Neural progenitor cell (in vitro differentiated cells): ENCODE results near the gene RWDD3. TPM values are rescaled to one million over a fixed set of nuclear protein-coding genes. Genes with fewer than 3 reads are reported as not detected.

Source experiments
- DNase-seq: peaks from one replicate; pipeline ENCODE4 v3.0.0-alpha.2; 2016; ENCODE audit warnings: low spot score
- H2AFZ ChIP-seq: fragments of 200-600 bp; sonication (generic); replicated peaks from 2 replicates; pipeline ENCODE4 v1.6.1; 2016; ENCODE audit warnings: antibody characterized with exemption
- H3F3A ChIP-seq: fragments of 200-600 bp; sonication (generic); 2 replicates; pipeline ENCODE4 v1.6.1; 2016; ENCODE audit warnings: antibody characterized with exemption, low read depth
- H3K27ac ChIP-seq: fragments of 200-600 bp; sonication (generic); 2 replicates; pipeline ENCODE4 v1.5.1; 2016; ENCODE audit warnings: mild to moderate bottlenecking
- H3K27me3 ChIP-seq: fragments of 200-600 bp; sonication (generic); 2 replicates; pipeline ENCODE4 v1.6.1; 2016; ENCODE audit warnings: mild to moderate bottlenecking, moderate library complexity
- H3K36me3 ChIP-seq: fragments of 200-600 bp; sonication (generic); 2 replicates; pipeline ENCODE4 v1.5.1; 2016
- H3K4me1 ChIP-seq: fragments of 200-600 bp; sonication (generic); 2 replicates; pipeline ENCODE4 v1.6.1; 2016; ENCODE audit warnings: mixed run types
- H3K4me2 ChIP-seq: fragments of 200-600 bp; sonication (generic); 2 replicates; pipeline ENCODE4 v1.6.1; 2016
- H3K4me3 ChIP-seq: fragments of 200-600 bp; sonication (generic); 2 replicates; pipeline ENCODE4 v1.5.1; 2016
- H3K79me2 ChIP-seq: fragments of 200-600 bp; sonication (generic); 2 replicates; pipeline ENCODE4 v1.6.1; 2016; ENCODE audit warnings: low read depth
- H3K9ac ChIP-seq: fragments of 200-600 bp; sonication (generic); 2 replicates; pipeline ENCODE4 v1.6.1; 2016
- H3K9me3 ChIP-seq: fragments of 200-600 bp; sonication (generic); 2 replicates; pipeline ENCODE4 v1.5.1; 2016; ENCODE audit warnings: low read depth
- H4K20me1 ChIP-seq: fragments of 200-600 bp; sonication (generic); 2 replicates; pipeline ENCODE4 v1.6.1; 2016; ENCODE audit warnings: low read depth
- H3K27ac Mint-ChIP-seq: 3 replicates; pipeline ENCODE4 v1.8.0; 2021; ENCODE audit warnings: mixed read lengths
- H3K27me3 Mint-ChIP-seq: 2 replicates; pipeline ENCODE4 v1.8.0; 2022; ENCODE audit warnings: low read depth, mild to moderate bottlenecking, inconsistent platforms, moderate library complexity, mixed read lengths; ENCODE audit not compliant: insufficient read depth
- H3K36me3 Mint-ChIP-seq: 3 replicates; pipeline ENCODE4 v1.8.0; 2021; ENCODE audit warnings: mixed read lengths
- H3K4me1 Mint-ChIP-seq: 3 replicates; pipeline ENCODE4 v1.8.0; 2021; ENCODE audit warnings: mixed read lengths
- H3K4me3 Mint-ChIP-seq: 3 replicates; pipeline ENCODE4 v1.8.0; 2021; ENCODE audit warnings: mild to moderate bottlenecking, moderate library complexity, mixed read lengths
- H3K9me3 Mint-ChIP-seq: 3 replicates; pipeline ENCODE4 v1.8.0; 2020; ENCODE audit warnings: mixed read lengths
- CTCF ChIP-seq: fragments of 200-600 bp; sonication (generic); IDR thresholded peaks from 2 replicates; pipeline ENCODE4 v1.5.1; 2017; ENCODE audit warnings: antibody characterized with exemption, mild to moderate bottlenecking
- EZH2 ChIP-seq: fragments of 200-600 bp; sonication (generic); IDR thresholded peaks from 2 replicates; pipeline ENCODE4 v1.6.1; 2017; ENCODE audit warnings: antibody characterized with exemption, mild to moderate bottlenecking, moderate library complexity
- EZH2phosphoT487 ChIP-seq: fragments of 200-600 bp; sonication (generic); IDR thresholded peaks from 2 replicates; pipeline ENCODE4 v1.6.1; 2017; ENCODE audit warnings: antibody characterized with exemption
- total RNA-seq: library from RNA; depleted of rRNA; stranded (reverse); fragments of >200 nt; gene quantifications from 2 replicates; pipeline ENCODE4 v1.2.3, GENCODE V29; 2015; ENCODE audit warnings: low replicate concordance

RWDD3 gene
- total RNA-seq, 1 donor from 2014 or later, result 32.2 TPM

GRCh38 chr1:95201905-95202304 lies 32.1 kb upstream of the RWDD3 start:
- H3K36me3 ChIP-seq, result no peaks in the 10 kb centered on the region
- no peaks in the 10 kb centered on the region for H4K20me1 ChIP-seq
- no peak overlapping the region for H3K27ac Mint-ChIP-seq
- H3K4me1 ChIP-seq, result peaks cover 15% of the 10 kb centered on the region
- H3K9ac ChIP-seq, result no peak overlapping the region
- H3K4me2 ChIP-seq, result no peak overlapping the region
- peaks cover 13% of the 10 kb centered on the region for H3K4me1 Mint-ChIP-seq
- no peak overlapping the region for H3K4me3 ChIP-seq
- H3K9me3 ChIP-seq, result no peaks in the 10 kb centered on the region
- DNase-seq, result no peak
- no peak for TF ChIP-seq EZH2
- TF ChIP-seq EZH2phosphoT487, result no peak
- TF ChIP-seq CTCF, result no peak
- H2AFZ ChIP-seq, result no peak overlapping the region
- H3K9me3 Mint-ChIP-seq, result peaks cover 4% of the 10 kb centered on the region
- no peak overlapping the region for H3K27ac ChIP-seq
- no peak overlapping the region for H3K4me3 Mint-ChIP-seq
- no peaks in the 10 kb centered on the region for H3K27me3 ChIP-seq
- H3K36me3 Mint-ChIP-seq, result no peaks in the 10 kb centered on the region
- H3K79me2 ChIP-seq, result no peaks in the 10 kb centered on the region
- H3K27me3 Mint-ChIP-seq, result no peaks in the 10 kb centered on the region
- no peaks in the 10 kb centered on the region for H3F3A ChIP-seq

GRCh38 chr1:95203908-95204437 lies 30.0 kb upstream of the RWDD3 start:
- Histone ChIP-seq H3K27me3 (no peaks in the 10 kb centered on the region), H2AFZ (no peak overlapping the region), H3K27ac (no peak overlapping the region), H3K79me2 (no peaks in the 10 kb centered on the region), H3K4me2 (no peak overlapping the region), H3K9ac (no peak overlapping the region), H3K4me3 (no peak overlapping the region), H3K36me3 (no peaks in the 10 kb centered on the region), H3K4me1 (no peaks in the 10 kb centered on the region), H3K9me3 (no peaks in the 10 kb centered on the region), H3F3A (no peaks in the 10 kb centered on the region), H4K20me1 (no peaks in the 10 kb centered on the region)
- Mint-ChIP-seq H3K36me3 (no peaks in the 10 kb centered on the region), H3K4me1 (no peaks in the 10 kb centered on the region), H3K4me3 (no peak overlapping the region), H3K27ac (no peak overlapping the region), H3K27me3 (no peaks in the 10 kb centered on the region), H3K9me3 (peaks cover 4% of the 10 kb centered on the region)
- no peak for DNase-seq
- TF ChIP-seq CTCF (no peak), EZH2 (no peak), EZH2phosphoT487 (no peak)

- H3K4me1 Mint-ChIP-seq, result no peaks in the 10 kb centered on the region
- Histone ChIP-seq H3K4me3 (no peak overlapping the region), H3K4me2 (no peak overlapping the region), H3K36me3 (no peaks in the 10 kb centered on the region), H3K9me3 (no peaks in the 10 kb centered on the region), H3K27ac (no peak overlapping the region), H3K79me2 (no peaks in the 10 kb centered on the region), H3K27me3 (no peaks in the 10 kb centered on the region), H3F3A (no peaks in the 10 kb centered on the region), H3K9ac (no peak overlapping the region), H4K20me1 (no peaks in the 10 kb centered on the region), H2AFZ (no peak overlapping the region), H3K4me1 (no peaks in the 10 kb centered on the region)
- no peak for DNase-seq
- H3K4me3 Mint-ChIP-seq, result no peak overlapping the region
- no peak for TF ChIP-seq EZH2phosphoT487
- TF ChIP-seq EZH2, result no peak
- no peak for TF ChIP-seq CTCF
- H3K27ac Mint-ChIP-seq, result no peak overlapping the region
- no peaks in the 10 kb centered on the region for H3K36me3 Mint-ChIP-seq
- H3K9me3 Mint-ChIP-seq, result peaks cover 2% of the 10 kb centered on the region
- H3K27me3 Mint-ChIP-seq, result no peaks in the 10 kb centered on the region
Observed at GRCh38 chr1:95206514-95206913, 27.5 kb upstream of the RWDD3 start.
